ENCODE results near the gene MYO10.

- TF ChIP-seq, protein P1, sequence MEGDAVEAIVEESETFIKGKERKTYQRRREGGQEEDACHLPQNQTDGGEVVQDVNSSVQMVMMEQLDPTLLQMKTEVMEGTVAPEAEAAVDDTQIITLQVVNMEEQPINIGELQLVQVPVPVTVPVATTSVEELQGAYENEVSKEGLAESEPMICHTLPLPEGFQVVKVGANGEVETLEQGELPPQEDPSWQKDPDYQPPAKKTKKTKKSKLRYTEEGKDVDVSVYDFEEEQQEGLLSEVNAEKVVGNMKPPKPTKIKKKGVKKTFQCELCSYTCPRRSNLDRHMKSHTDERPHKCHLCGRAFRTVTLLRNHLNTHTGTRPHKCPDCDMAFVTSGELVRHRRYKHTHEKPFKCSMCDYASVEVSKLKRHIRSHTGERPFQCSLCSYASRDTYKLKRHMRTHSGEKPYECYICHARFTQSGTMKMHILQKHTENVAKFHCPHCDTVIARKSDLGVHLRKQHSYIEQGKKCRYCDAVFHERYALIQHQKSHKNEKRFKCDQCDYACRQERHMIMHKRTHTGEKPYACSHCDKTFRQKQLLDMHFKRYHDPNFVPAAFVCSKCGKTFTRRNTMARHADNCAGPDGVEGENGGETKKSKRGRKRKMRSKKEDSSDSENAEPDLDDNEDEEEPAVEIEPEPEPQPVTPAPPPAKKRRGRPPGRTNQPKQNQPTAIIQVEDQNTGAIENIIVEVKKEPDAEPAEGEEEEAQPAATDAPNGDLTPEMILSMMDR (IDR thresholded peaks at IDR 0.05): no peak
- TF ChIP-seq PREB (CRISPR knock-in tag; IDR thresholded peaks at IDR 0.05; ENCODE audit: borderline replicate concordance) (no peak), NR2C2 (CRISPR knock-in tag; IDR thresholded peaks at IDR 0.05) (no peak), ZNF416 (CRISPR knock-in tag; IDR thresholded peaks at IDR 0.05) (no peak), FOXJ3 (CRISPR knock-in tag; IDR thresholded peaks at IDR 0.05; ENCODE audit: borderline replicate concordance) (no peak), E2F1 (CRISPR knock-in tag; IDR thresholded peaks at IDR 0.05) (no peak)
Measured at GRCh38 chr5:16742938-16743337, 193.2 kb downstream of the MYO10 start.
